Fibroblast of villous mesenchyme (primary cell): ENCODE results near the gene CFAP20DC. TPM values are rescaled to one million over a fixed set of nuclear protein-coding genes. Genes with fewer than 3 reads are reported as not detected.

Experiments
- DNase-seq: peaks from one replicate; pipeline ENCODE4 v3.0.0-alpha.2; 2010; ENCODE audit warnings: low read depth
- H3K4me3 ChIP-seq: 2 replicates; pipeline ENCODE4 v1.5.1; 2011; ENCODE audit warnings: low read depth, mild to moderate bottlenecking, low read length
- total RNA-seq: library from RNA; depleted of rRNA; stranded (reverse); fragments of >200 nt; gene quantifications from 2 replicates; pipeline ENCODE4 v1.2.3, GENCODE V29; 2012
- TF ChIP-seq, protein P1 (sequence below): IDR thresholded peaks from 2 replicates; pipeline ENCODE4 v1.5.1; 2012; ENCODE audit warnings: low read depth, mild to moderate bottlenecking, low read length; ENCODE audit not compliant: insufficient read depth

Gene CFAP20DC
- total RNA-seq, 1 donor, result 1.7 TPM

DNA sequence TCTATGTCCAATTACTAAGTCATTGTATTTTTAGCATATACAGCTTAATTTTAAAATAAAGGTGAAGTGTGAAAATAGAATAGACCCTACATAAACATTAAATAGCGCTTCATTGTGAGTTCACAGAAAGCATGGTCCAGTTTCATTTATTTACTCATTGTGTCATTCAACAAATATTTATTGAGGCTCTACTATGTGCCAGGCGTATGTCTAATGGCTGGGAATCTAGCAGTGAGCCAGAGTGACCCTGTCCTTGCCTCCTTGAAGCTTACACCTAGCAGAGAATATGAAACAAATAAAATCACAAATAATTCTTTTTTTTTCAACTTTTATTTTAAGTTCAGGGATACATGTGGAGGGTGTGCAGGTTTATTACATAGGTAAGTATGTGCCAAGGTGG is 161.7 kb downstream of the CFAP20DC start:
- DNase-seq, result no peak
- no peak overlapping the region for H3K4me3 ChIP-seq
- TF ChIP-seq, protein P1, sequence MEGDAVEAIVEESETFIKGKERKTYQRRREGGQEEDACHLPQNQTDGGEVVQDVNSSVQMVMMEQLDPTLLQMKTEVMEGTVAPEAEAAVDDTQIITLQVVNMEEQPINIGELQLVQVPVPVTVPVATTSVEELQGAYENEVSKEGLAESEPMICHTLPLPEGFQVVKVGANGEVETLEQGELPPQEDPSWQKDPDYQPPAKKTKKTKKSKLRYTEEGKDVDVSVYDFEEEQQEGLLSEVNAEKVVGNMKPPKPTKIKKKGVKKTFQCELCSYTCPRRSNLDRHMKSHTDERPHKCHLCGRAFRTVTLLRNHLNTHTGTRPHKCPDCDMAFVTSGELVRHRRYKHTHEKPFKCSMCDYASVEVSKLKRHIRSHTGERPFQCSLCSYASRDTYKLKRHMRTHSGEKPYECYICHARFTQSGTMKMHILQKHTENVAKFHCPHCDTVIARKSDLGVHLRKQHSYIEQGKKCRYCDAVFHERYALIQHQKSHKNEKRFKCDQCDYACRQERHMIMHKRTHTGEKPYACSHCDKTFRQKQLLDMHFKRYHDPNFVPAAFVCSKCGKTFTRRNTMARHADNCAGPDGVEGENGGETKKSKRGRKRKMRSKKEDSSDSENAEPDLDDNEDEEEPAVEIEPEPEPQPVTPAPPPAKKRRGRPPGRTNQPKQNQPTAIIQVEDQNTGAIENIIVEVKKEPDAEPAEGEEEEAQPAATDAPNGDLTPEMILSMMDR, result no peak

DNA sequence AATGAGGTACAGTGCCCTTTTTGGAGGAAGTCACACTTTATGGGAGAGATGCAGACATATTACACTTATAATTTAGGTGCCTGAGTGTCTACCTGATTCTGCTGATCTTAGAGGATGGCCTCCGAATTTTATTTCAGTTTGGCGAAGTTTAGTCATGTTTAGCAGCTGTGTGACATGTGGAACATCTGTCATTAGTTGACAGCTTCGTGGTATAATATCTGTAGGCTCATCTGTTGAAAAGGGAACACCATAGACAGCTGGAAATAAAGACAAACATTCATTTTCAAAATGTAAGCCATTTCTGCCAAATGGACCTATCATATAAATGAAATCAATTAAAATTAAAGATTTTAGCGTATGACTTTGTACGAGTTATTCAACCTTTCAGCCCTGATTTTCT is 165.4 kb downstream of the CFAP20DC start:
- H3K4me3 ChIP-seq, result no peak overlapping the region
- TF ChIP-seq, protein P1, result no peak
- DNase-seq, result no peak

DNA sequence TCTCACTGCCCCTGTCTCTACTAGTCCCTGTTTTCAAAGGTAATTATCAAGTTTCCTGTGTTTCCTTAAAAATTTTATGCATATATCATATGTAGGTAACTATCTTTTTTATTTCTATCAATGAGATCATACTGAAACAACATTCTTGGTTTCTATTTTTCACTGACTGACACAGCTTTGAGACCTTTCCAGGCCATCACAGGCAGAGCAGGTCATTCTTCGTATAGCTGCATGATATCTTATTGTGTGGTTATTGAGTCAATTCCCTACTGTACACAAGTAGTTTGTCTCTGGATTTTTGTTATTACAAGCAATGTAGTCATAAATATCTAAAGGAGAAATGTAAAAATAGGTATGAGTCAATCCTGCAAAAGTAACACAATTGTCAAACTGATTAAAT is 169.6 kb downstream of the CFAP20DC start:
- no peak for DNase-seq
- TF ChIP-seq, protein P1, result no peak
- no peak overlapping the region for H3K4me3 ChIP-seq

DNA sequence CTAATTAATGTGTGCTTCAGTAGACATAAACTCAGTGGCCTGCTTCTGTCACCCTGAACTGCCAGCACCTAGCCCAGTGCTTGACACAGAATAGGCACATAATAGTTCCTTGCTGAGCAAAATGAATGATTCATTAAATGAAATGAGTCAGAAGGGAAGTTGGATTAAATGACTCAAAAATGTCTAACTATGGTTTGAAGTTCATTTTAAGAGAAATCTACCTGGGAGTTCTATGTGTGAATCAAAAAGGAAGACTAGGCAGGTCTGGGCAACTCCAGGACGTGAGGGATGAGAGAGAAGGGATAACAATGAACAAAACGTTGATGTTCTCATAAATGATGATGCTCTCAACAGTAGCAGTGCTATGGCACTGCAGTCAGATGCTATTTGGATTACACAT is 175.0 kb downstream of the CFAP20DC start:
- TF ChIP-seq, protein P1, result no peak
- no peak for DNase-seq
- no peak overlapping the region for H3K4me3 ChIP-seq

DNA sequence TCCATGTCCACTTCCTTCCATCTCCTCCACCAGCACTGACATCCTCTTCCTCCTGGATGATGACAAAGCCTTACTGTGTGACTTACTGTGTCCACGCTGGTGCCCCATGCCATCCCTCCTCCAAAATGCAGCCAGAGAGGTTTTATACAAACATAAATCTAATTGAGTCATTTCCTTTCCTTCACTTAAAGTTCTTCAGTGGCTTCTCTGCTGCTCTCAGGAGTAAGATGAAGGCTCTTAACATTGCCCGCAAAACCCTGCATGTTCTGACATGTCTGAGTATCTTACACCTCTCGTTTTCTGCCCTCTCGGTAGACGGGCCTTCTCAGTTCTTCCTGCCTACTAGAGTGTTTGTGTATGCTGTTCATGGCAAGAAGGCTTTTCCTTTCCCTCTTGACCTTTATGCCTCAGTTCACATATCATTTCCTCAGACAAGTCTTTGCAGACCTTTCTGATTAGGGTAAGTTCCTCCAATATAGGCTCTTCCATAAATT is 175.5 kb downstream of the CFAP20DC start:
- no peak overlapping the region for H3K4me3 ChIP-seq
- TF ChIP-seq, protein P1, result no peak
- no peak for DNase-seq

DNA sequence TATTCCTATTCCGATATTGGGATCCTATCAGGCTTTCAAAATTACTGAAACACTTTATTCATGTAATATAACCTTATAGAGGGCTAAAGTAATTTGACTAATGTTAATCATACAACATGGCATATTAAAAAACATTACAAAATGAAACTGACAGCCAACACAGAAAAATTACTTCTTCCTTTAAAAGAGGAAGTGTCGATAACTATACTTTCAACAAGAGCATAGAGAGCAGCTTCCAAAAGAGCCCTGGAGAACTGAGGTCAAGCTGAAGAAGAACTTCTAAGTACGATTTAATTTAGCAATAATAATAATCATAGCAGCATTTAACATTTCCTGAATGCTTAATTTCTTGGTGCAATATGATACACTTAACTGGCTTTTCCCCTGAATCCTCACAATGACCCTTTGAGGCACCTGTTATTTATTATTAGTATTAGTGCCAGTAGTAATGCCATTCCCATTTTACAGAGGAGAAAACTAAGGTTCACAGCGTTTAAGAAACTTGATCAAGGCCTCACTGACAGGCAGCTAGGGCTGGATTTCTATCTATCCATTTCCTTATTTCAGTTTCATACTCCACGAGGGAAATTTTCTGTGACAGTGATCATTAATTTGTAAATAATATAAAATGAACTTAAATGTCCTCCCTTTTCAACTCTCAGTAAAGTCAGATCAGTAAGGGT is 181.6 kb downstream of the CFAP20DC start:
- no peak for DNase-seq
- TF ChIP-seq, protein P1, result no peak
- H3K4me3 ChIP-seq, result no peak overlapping the region

DNA sequence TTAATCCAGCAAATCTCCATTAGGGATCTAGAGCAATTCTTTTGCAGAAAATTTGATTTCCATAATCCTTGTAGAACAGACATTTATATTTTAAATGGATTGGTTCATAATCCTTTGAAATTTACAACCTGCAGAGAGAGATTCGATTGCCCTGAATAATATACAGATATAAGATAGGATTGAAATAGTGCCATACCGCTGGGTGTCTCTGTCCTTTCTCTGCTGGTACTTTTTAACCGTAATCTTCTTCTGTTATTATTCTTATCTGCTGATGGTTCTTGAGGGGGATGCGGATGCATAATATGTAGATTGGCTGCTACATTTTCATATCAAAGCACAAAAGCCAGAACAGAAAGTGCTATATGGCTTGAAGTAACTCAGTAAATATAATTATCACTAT is 182.2 kb downstream of the CFAP20DC start:
- TF ChIP-seq, protein P1, result no peak

More for the DNA sequence above, 182.2 kb downstream of the CFAP20DC start:
- no peak for DNase-seq
- no peak overlapping the region for H3K4me3 ChIP-seq
